Suprapubic skin (tissue), 4 donors: ENCODE data around the gene CACNA2D1. TPM values are rescaled to one million over a fixed set of nuclear protein-coding genes. Genes with fewer than 3 reads are reported as not detected.
"Not testable (repeated sequence)": the region's sequence is repeated elsewhere in the genome, so short reads cannot be mapped to it uniquely, and the experiment has no call there.

Experiments used
- DNase-seq, 2 donors: peaks; one replicate each; pipeline ENCODE4 v3.0.0-alpha.2; 2019; ENCODE audit warnings: low spot score in 2 of 2
- H3K27ac ChIP-seq: fragments of 200-600 bp; sonication (generic); one replicate; pipeline ENCODE4 v1.5.1; 2019
- H3K27me3 ChIP-seq: fragments of 200-600 bp; sonication (generic); one replicate; pipeline ENCODE4 v1.5.1; 2019
- H3K36me3 ChIP-seq: fragments of 200-600 bp; sonication (generic); one replicate; pipeline ENCODE4 v1.5.1; 2019
- H3K4me1 ChIP-seq: fragments of 200-600 bp; sonication (generic); one replicate; pipeline ENCODE4 v1.5.1; 2019
- H3K4me3 ChIP-seq: fragments of 200-600 bp; sonication (generic); one replicate; pipeline ENCODE4 v1.5.1; 2019; ENCODE audit warnings: mild to moderate bottlenecking
- H3K9me3 ChIP-seq: fragments of 200-600 bp; sonication (generic); one replicate; pipeline ENCODE4 v1.5.1; 2019
- EP300 ChIP-seq: sonication (generic); formaldehyde crosslinking; IDR thresholded peaks from one replicate; pipeline ENCODE4 v1.6.1; 2017; ENCODE audit warnings: antibody characterized with exemption
- POLR2A ChIP-seq, 2 donors: fragments of 450-650 bp; IDR thresholded peaks; one replicate each; pipeline ENCODE4 v1.6.1; 2017; ENCODE audit warnings: antibody characterized with exemption in 2 of 2, mild to moderate bottlenecking in 2 of 2, moderate library complexity in 2 of 2
- POLR2AphosphoS5 ChIP-seq, 3 donors: sonication (generic); formaldehyde crosslinking; IDR thresholded peaks; one replicate each; pipeline ENCODE4 v1.6.1; 2017; ENCODE audit warnings: antibody characterized with exemption in 3 of 3
- WGBS: methylation state at CpG from one replicate; pipeline ENCODE4 v1.1.5; 2018; 5-methylcytosine and 5-hydroxymethylcytosine counted together
- total RNA-seq, 4 donors: library from RNA; depleted of rRNA; stranded (reverse); fragments of >200 nt; gene quantifications; one replicate each; pipeline ENCODE4 v1.1.0, GENCODE V29; 2016
- TF ChIP-seq, protein P1 (sequence below), 2 donors: fragments of 200-600 bp in 1 of 2; fragments of 450-650 bp in 1 of 2; sonication (generic) in 1 of 2; IDR thresholded peaks; one replicate each; pipeline ENCODE4 v1.5.1; 2016 to 2019; ENCODE audit warnings: antibody characterized with exemption in 2 of 2, mild to moderate bottlenecking in 1 of 2, moderate library complexity in 1 of 2

The CACNA2D1 gene
- total RNA-seq, 4 donors from 2014 or later = 9.3 to 16.9 (median 10.6) TPM

DNA sequence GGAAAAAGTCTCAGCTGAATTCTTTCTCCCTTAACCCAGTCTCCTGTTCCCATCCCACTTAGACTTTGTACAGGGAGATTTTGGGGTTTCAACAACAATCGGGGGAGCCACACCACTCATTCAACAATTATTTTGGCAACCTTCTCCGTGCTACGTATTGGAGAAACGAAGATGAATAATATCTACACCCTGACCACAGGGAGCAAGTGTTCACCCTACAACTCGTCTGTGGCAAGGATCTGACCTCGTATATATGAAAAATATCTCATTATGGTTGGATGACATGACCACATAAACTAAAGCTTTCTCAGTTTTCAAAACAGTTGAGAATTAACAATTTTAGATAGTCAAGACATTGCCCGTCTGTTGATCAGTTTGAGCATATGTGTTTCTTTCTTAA is 302.1 kb downstream of the CACNA2D1 start:
- no peaks in the 10 kb centered on the region for H3K9me3 ChIP-seq
- H3K36me3 ChIP-seq = no peaks in the 10 kb centered on the region
- H3K27ac ChIP-seq = no peak overlapping the region
- TF ChIP-seq POLR2A (IDR thresholded peaks at IDR 0.05) (no peak), POLR2AphosphoS5 (IDR thresholded peaks at IDR 0.05) (no peak)
- DNase-seq = no peak
- H3K4me3 ChIP-seq = no peak overlapping the region
- H3K4me1 ChIP-seq = no peaks in the 10 kb centered on the region
- WGBS = 90% methylated on average over 7 of the region's 7 CpGs
- no peaks in the 10 kb centered on the region for H3K27me3 ChIP-seq

DNA sequence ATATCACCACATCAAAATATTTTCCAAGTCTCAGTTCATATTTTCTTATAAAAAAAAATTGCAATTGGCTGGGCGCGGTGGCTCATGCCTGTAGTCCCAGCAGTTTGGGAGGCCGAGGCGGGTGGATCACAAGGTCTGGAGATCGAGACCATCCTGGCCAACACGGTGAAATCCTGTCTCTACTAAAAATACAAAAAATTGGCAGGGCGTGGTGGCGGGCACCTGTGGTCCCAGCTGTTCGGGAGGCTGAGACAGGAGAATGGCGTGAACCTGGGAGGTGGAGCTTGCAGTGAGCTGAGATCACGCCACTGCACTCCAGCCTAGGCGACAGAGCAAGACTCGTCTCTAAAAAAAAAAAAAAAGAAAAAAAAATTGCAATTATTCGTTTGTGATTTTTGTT is 303.0 kb downstream of the CACNA2D1 start:
- H3K4me1 ChIP-seq, DNase-seq, H3K27me3 ChIP-seq, H3K4me3 ChIP-seq, H3K36me3 ChIP-seq, H3K27ac ChIP-seq, H3K9me3 ChIP-seq: not testable (repeated sequence)
- WGBS = 96% methylated on average over 14 of the region's 14 CpGs

DNA sequence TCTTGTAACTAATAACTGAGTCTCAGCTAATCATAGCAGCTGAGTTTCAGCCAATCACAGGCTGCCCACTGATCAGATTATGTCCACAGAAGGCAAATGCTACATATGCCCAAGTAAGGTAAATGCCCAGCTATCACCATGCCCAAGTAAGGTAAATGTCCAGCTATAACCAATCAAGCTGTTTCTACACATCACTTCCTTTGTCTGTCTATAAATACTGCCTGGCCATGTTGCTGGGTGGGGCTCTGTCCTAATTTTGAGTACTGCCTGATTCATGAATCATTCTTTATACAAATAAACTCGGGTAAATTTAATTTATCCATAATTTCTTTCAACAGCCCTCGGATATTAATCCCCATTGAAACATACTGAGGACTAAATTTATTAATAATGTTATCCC is 312.4 kb downstream of the CACNA2D1 start:
- no peaks in the 10 kb centered on the region for H3K9me3 ChIP-seq
- no peak for DNase-seq
- no peak overlapping the region for H3K27ac ChIP-seq
- H3K36me3 ChIP-seq = no peaks in the 10 kb centered on the region
- no peaks in the 10 kb centered on the region for H3K4me1 ChIP-seq
- no peak overlapping the region for H3K4me3 ChIP-seq
- 48% methylated on average over 2 of the region's 2 CpGs for WGBS
- no peak for TF ChIP-seq EP300
- TF ChIP-seq POLR2A (IDR thresholded peaks at IDR 0.05) = no peak
- no peak for TF ChIP-seq POLR2AphosphoS5 (IDR thresholded peaks at IDR 0.05)
- TF ChIP-seq, protein P1, sequence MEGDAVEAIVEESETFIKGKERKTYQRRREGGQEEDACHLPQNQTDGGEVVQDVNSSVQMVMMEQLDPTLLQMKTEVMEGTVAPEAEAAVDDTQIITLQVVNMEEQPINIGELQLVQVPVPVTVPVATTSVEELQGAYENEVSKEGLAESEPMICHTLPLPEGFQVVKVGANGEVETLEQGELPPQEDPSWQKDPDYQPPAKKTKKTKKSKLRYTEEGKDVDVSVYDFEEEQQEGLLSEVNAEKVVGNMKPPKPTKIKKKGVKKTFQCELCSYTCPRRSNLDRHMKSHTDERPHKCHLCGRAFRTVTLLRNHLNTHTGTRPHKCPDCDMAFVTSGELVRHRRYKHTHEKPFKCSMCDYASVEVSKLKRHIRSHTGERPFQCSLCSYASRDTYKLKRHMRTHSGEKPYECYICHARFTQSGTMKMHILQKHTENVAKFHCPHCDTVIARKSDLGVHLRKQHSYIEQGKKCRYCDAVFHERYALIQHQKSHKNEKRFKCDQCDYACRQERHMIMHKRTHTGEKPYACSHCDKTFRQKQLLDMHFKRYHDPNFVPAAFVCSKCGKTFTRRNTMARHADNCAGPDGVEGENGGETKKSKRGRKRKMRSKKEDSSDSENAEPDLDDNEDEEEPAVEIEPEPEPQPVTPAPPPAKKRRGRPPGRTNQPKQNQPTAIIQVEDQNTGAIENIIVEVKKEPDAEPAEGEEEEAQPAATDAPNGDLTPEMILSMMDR (IDR thresholded peaks at IDR 0.05) = no peak
- H3K27me3 ChIP-seq = no peaks in the 10 kb centered on the region

DNA sequence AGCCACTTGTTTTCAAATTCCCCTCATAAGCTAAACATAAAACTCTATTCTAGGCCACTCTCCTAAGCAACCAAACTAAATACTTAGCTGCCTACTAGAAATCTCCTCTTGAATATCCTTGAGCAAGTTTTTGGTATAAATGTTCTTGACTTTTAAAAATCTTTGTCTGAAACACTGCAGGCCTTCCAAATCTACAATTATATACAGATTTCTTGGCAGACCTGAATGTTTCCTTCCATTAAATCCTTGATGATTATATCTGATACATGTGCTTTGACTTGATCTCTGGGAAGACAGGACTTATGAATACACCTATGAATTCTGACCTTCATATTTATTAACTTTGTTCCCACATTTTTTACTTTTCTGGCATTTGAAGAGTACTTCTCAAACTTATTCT is 314.5 kb downstream of the CACNA2D1 start:
- no peak for DNase-seq
- H3K36me3 ChIP-seq = no peaks in the 10 kb centered on the region
- H3K4me1 ChIP-seq = no peaks in the 10 kb centered on the region
- H3K4me3 ChIP-seq = no peak overlapping the region
- H3K27me3 ChIP-seq = no peaks in the 10 kb centered on the region
- H3K27ac ChIP-seq = no peak overlapping the region
- peaks cover 8% of the 10 kb centered on the region for H3K9me3 ChIP-seq
- TF ChIP-seq POLR2AphosphoS5 (IDR thresholded peaks at IDR 0.05) (no peak), EP300 (no peak), POLR2A (IDR thresholded peaks at IDR 0.05) (no peak)
- TF ChIP-seq, protein P1 (IDR thresholded peaks at IDR 0.05) = no peak

DNA sequence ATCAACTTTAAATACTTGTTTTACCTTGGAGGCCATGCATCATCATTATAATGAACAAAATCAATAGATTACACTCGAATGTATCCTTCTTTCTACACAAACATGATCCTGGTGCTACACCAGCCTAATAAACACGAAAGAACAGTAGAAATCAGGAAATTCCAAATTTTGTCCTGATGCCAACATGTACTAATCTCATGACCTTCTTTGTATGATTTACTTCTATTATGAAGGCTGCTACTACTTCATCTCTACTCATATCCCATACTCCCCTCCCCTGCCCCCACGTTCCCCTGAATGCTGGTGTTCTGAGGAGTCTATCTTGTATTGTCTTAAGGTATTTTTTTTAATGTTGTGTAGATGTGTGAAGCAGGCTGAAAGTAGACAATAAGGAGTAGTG is 315.0 kb downstream of the CACNA2D1 start:
- H3K27me3 ChIP-seq = no peaks in the 10 kb centered on the region
- no peak for TF ChIP-seq POLR2A (IDR thresholded peaks at IDR 0.05)
- no peak for TF ChIP-seq EP300
- no peak for TF ChIP-seq POLR2AphosphoS5 (IDR thresholded peaks at IDR 0.05)
- TF ChIP-seq, protein P1 (IDR thresholded peaks at IDR 0.05) = no peak
- peaks cover 9% of the 10 kb centered on the region for H3K9me3 ChIP-seq
- H3K36me3 ChIP-seq = no peaks in the 10 kb centered on the region
- no peak overlapping the region for H3K27ac ChIP-seq
- no peaks in the 10 kb centered on the region for H3K4me1 ChIP-seq
- WGBS = 73% methylated on average over 3 of the region's 3 CpGs
- no peak for DNase-seq
- H3K4me3 ChIP-seq = no peak overlapping the region

DNA sequence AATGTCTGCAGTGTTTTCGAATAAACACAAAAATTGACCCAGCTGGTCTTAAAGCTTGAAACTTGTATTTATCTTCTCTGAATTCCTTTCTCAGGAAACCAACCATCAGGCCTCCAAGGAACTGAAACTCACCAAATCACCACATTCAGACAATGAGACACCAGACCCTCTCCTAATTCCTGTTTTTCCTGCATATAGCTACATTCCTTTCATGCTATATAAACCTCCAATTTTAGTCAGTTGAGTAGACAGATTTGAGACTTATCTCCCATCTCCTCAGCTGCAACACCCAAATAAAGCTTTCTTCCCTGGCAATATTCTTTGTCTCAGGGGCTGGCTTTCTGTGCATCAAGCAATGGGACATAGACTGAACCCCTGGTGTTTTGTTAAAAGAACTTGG is 317.0 kb downstream of the CACNA2D1 start:
- no peaks in the 10 kb centered on the region for H3K27me3 ChIP-seq
- no peak overlapping the region for H3K27ac ChIP-seq
- 76% methylated on average over 1 of the region's 1 CpG for WGBS
- TF ChIP-seq POLR2A (IDR thresholded peaks at IDR 0.05) (no peak), EP300 (no peak), POLR2AphosphoS5 (IDR thresholded peaks at IDR 0.05) (no peak)
- TF ChIP-seq, protein P1 (IDR thresholded peaks at IDR 0.05) = no peak
- no peak for DNase-seq
- H3K36me3 ChIP-seq = no peaks in the 10 kb centered on the region
- no peak overlapping the region for H3K4me3 ChIP-seq
- no peaks in the 10 kb centered on the region for H3K4me1 ChIP-seq
- peaks cover 9% of the 10 kb centered on the region for H3K9me3 ChIP-seq
